BLaER1 (cell line): ENCODE measurements around the gene INSC.
A peak's percentile ranks its signal among the peaks of the same experiment; 100 is the strongest.

Experiments
- H3K27ac ChIP-seq: shearing (Covaris generic); formaldehyde crosslinking; 2 replicates; pipeline ENCODE4 v1.8.1; 2022
- H3K27me3 ChIP-seq: shearing (Covaris generic); formaldehyde crosslinking; 2 replicates; pipeline ENCODE4 v1.8.1; 2022
- H3K36me3 ChIP-seq: shearing (Covaris generic); formaldehyde crosslinking; 2 replicates; pipeline ENCODE4 v1.8.1; 2022
- H3K4me1 ChIP-seq: shearing (Covaris generic); formaldehyde crosslinking; 2 replicates; pipeline ENCODE4 v1.8.1; 2022
- H3K4me2 ChIP-seq: shearing (Covaris generic); formaldehyde crosslinking; 2 replicates; pipeline ENCODE4 v1.8.1; 2022
- H3K4me3 ChIP-seq: shearing (Covaris generic); formaldehyde crosslinking; 2 replicates; pipeline ENCODE4 v1.8.1; 2022
- H3K9ac ChIP-seq: shearing (Covaris generic); formaldehyde crosslinking; 2 replicates; pipeline ENCODE4 v1.8.1; 2022
- H3K9me3 ChIP-seq: shearing (Covaris generic); formaldehyde crosslinking; 2 replicates; pipeline ENCODE4 v1.8.1; 2022
- H4K20me1 ChIP-seq: shearing (Covaris generic); formaldehyde crosslinking; 2 replicates; pipeline ENCODE4 v1.8.1; 2022
- Cebpa-rat ChIP-seq: shearing (Covaris generic); IDR thresholded peaks from 2 replicates; pipeline ENCODE4 v1.8.1; 2022

Gene INSC

DNA sequence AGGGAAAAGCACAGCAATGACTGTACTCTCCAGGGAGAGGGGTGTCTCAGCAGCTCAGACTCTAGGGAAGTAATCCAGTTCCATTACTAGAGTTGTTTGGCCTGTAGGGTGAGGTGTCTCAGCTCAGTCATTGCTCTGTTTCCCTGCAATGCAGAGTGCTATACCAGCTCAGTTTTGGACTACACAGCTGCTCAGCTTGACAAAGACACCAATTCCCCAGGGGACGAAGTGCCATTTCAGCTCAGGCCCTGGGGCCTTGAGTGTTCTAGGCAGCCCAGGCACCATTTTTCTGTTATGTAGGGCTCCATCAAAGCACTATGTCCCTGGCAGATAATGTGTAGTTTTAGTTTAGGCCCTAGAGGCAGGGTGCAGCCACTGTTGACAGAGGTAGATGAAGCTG is 23.1 kb upstream of the INSC start:
- Histone ChIP-seq H3K36me3 (no peaks in the 10 kb centered on the region), H3K27me3 (no peaks in the 10 kb centered on the region), H3K4me3 (no peak overlapping the region), H3K9me3 (no peaks in the 10 kb centered on the region), H3K27ac (no peak overlapping the region), H3K9ac (no peak overlapping the region), H3K4me1 (peaks cover 11% of the 10 kb centered on the region), H3K4me2 (peak overlapping the region; percentile 35), H4K20me1 (no peaks in the 10 kb centered on the region)
- no peak for TF ChIP-seq Cebpa-rat

DNA sequence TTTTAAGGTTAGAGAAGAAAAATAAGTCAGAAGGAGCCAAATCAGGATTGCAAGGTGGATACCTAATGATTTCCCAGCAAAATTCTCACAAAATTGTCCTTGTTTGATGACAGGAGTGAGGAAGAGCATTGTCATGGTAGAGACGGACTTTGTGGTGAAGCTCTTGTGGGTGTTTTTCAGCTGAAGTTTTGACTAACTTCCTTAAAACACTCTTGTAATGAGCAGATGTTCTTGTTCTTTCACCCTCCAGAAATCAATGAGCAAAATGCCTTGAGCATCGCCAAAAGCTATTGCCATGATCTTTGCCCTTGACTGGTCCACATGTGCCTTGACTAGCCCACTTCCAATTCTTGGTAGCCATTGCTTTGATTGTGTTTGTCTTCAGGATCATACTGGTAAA is 21.3 kb upstream of the INSC start:
- H3K4me1 ChIP-seq: peaks cover 11% of the 10 kb centered on the region
- H3K36me3 ChIP-seq: no peaks in the 10 kb centered on the region
- no peaks in the 10 kb centered on the region for H3K27me3 ChIP-seq
- H3K9ac ChIP-seq: no peak overlapping the region
- H3K9me3 ChIP-seq: no peaks in the 10 kb centered on the region
- no peak for TF ChIP-seq Cebpa-rat
- no peak overlapping the region for H3K4me2 ChIP-seq
- H3K27ac ChIP-seq: no peak overlapping the region
- no peak overlapping the region for H3K4me3 ChIP-seq
- H4K20me1 ChIP-seq: no peaks in the 10 kb centered on the region

DNA sequence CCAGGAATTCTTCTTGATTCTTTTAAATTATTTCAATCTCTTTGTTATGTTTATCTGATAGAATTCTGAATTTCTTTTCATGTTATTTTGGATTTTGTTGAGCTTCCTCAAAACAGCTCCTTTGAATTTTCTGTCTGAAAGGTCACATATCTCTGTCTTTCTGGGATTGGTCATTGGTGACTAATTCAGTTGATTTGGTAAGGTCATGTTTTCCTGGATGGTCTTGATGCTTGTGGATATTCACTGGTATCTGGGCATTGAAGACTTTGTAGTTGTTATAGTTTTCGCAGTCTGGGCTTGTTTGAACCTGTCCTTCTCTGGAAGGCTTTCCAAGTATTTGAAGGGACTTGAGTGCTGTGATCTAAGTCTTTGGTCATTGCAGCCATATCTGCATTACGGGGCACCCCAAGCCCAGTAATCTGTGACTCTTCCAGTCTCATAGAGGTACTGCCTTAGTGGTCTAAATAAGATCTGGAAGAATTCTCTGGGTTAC is 18.9 kb upstream of the INSC start:
- Histone ChIP-seq H3K4me2 (no peak overlapping the region), H3K9ac (no peak overlapping the region), H3K9me3 (no peaks in the 10 kb centered on the region), H3K4me3 (no peak overlapping the region), H3K27ac (no peak overlapping the region), H3K36me3 (no peaks in the 10 kb centered on the region), H3K4me1 (peaks cover 11% of the 10 kb centered on the region), H4K20me1 (no peaks in the 10 kb centered on the region), H3K27me3 (no peaks in the 10 kb centered on the region)
- TF ChIP-seq Cebpa-rat: no peak

DNA sequence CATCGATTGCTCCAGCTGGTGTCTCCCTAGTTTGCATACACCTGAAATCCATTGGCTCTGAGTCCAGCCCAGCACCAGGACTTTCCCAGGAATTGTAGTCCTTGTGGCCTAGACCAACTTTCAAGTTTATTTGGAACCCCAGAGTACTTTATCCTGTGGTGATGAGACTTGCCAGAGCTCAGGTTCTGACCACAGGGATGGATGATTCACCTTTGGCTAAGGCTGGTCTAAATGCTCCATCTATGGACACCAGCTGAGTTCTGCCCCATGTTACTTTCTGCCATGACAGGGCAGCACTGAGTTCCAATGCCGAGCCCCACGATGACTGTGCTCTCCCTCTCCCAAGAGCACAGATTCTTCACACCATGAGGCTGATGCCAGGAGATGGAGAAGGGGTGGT is 17.3 kb upstream of the INSC start:
- Histone ChIP-seq H3K27ac (no peak overlapping the region), H3K4me2 (no peak overlapping the region), H3K36me3 (no peaks in the 10 kb centered on the region), H3K4me3 (no peak overlapping the region), H3K4me1 (no peaks in the 10 kb centered on the region), H3K9me3 (no peaks in the 10 kb centered on the region), H3K9ac (no peak overlapping the region), H4K20me1 (no peaks in the 10 kb centered on the region), H3K27me3 (no peaks in the 10 kb centered on the region)
- no peak for TF ChIP-seq Cebpa-rat

DNA sequence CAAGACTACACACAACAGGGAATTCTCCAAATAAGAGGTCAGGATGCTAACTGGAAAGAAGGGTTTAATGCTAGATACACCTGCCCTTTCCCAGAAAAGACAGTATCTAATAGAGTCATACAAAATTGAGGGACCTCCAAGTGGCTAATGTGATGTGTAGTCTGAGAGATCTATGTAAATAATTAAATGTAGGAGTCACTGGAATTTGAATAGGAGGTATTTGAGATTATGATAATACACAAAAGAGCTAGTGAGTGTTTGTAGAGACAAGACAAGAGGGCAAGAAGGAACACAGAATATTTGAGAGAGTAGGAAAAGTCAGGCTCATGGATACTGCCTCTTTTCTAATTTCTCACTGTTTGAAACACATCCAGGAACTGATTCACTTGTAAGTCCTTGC is 15.5 kb upstream of the INSC start:
- Histone ChIP-seq H4K20me1 (no peaks in the 10 kb centered on the region), H3K36me3 (no peaks in the 10 kb centered on the region), H3K27ac (no peak overlapping the region), H3K9me3 (peaks cover 11% of the 10 kb centered on the region), H3K4me3 (no peak overlapping the region), H3K9ac (no peak overlapping the region), H3K4me1 (no peaks in the 10 kb centered on the region), H3K27me3 (no peaks in the 10 kb centered on the region), H3K4me2 (no peak overlapping the region)
- no peak for TF ChIP-seq Cebpa-rat

DNA sequence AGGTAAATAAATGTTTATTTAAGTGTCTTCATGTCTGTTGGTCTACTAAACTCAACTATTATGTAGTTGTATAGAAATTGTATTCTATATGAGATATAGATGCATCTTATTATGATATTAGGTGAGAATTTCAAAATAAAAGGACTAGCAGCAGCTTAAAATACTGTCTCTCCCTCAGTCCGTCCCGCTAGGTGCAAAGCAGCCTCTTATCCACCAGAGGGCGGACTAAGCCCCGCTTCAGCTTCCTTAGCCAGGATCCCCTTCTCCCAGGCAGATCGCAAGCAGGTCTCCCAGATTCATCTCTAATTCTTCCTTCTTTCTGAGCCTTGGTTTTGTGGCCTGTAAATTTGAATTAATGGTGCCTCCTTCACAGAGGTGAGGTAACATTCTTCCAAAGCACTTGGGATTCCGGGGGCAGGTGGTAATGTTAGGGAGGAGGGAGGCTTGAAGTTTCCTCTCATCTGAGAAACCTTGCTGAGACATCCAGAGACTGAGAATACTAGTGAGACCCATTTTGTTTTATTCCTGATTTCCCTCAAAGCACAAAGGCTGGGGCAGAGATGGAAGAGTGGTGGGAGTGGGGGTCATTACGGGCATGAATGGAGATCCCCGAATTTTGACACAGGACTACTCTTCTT is 13.5 kb upstream of the INSC start:
- Histone ChIP-seq H3K9me3 (peaks cover 19% of the 10 kb centered on the region), H4K20me1 (no peaks in the 10 kb centered on the region), H3K4me3 (no peak overlapping the region), H3K36me3 (no peaks in the 10 kb centered on the region), H3K4me2 (no peak overlapping the region), H3K27ac (no peak overlapping the region), H3K4me1 (peaks cover 9% of the 10 kb centered on the region), H3K27me3 (no peaks in the 10 kb centered on the region), H3K9ac (no peak overlapping the region)
- TF ChIP-seq Cebpa-rat: no peak

DNA sequence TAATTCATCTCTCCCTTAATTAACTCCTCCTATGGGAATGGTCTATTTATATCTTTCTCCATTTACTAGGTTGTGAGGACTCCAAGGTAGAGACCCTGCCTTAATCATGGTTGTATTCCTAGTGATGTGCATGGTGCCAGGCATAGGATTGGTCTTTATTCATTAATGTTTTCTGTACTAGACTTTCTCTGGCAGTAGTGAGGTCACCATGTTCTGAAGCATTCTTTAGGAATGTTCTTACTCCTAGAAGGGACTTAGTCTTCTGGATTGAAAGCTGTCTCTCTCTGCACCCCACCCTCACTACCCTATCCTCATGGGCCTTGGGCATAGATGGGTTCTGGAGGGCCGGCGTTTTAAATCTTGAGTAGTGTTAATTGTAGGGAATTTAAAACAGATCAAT is 10.6 kb upstream of the INSC start:
- no peak overlapping the region for H3K4me3 ChIP-seq
- no peaks in the 10 kb centered on the region for H3K36me3 ChIP-seq
- no peak overlapping the region for H3K27ac ChIP-seq
- no peak overlapping the region for H3K9ac ChIP-seq
- no peaks in the 10 kb centered on the region for H3K27me3 ChIP-seq
- peaks cover 19% of the 10 kb centered on the region for H3K9me3 ChIP-seq
- H4K20me1 ChIP-seq: no peaks in the 10 kb centered on the region
- no peak for TF ChIP-seq Cebpa-rat
- H3K4me1 ChIP-seq: peaks cover 39% of the 10 kb centered on the region
- no peak overlapping the region for H3K4me2 ChIP-seq

DNA sequence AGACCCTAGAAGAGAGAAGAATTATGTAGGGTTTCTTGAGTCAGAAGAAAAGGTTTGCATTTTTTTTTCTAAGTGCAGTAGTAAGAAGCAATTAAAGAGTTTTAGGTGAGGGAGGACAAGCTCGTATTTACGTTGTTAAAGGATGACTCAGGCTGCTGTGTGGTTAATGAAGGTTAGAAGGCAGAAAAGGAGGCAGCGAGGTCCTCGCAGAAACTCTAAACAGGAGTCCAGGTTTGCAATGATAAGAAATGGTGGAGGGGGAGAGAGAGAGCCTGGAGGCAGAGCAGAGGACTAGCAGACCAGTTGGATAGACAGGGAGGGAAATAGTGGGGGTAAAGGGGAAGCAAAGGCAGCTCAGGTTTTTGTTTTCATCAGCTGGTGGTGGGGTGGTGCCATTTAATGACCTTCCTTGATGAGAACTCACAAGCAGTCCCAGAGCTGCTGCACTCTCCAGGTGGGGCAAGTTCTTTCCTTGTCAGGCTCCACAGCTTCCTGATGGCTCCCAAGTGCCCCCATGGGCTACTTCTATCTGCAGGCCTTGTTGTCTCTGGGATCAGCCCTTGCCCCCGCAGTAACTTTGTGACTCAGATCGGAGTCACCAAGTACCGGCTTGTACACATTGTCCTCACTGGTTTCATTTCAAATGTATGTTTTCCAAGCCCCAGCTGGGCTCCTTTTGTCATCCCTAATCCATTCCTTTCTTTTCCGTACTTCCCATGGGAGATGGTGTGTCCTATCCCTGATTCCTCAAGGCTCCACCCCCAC is 8.3 kb upstream of the INSC start:
- H3K9ac ChIP-seq: no peak overlapping the region
- no peak for TF ChIP-seq Cebpa-rat
- H3K4me3 ChIP-seq: no peak overlapping the region
- no peaks in the 10 kb centered on the region for H3K27me3 ChIP-seq
- peaks cover 19% of the 10 kb centered on the region for H3K9me3 ChIP-seq
- H3K4me2 ChIP-seq: peak overlapping the region; percentile 16; the same call in 1 of the 2 replicates
- H3K4me1 ChIP-seq: peaks cover 61% of the 10 kb centered on the region
- H4K20me1 ChIP-seq: no peaks in the 10 kb centered on the region
- H3K27ac ChIP-seq: 0 out of 2 replicates have a peak overlapping the region, but pooled peaks have one; percentile 38
- no peaks in the 10 kb centered on the region for H3K36me3 ChIP-seq

DNA sequence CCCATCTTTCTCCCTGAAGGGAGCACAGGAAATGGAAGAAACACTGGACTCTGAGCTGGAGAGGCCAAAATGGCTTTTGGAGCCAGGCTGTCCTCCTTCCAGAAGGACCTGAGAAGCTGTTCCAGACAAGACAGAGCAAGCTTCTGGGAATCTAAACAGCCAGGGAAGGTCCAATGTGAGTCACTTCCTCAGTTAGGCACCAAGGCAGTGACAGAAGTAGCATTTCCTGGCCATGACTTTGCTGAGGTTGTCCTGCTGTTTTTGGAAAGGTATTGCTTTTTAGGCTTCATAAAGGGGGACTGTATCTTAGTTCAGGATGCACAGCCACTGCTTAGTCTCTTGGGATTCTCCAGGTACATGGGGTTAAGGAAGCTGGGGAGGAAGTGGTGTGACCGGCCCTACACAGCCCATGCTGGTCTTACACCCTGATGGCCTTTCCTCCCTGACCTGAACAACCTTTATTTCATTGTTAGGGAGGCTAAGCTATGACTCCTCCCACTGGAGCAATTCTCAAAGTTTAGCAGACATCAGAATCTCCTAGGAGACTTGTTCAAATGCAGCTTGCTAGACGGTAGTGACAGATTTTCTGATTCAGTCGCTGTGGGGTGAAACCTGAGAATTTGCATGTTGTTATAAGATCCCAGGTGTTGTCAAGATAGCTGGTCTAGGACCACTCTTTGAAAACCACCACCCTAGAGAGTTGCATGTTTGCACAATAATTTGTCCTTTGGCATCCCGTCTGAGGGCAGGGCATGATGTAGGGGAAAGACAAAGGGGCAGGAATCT is 6.8 kb upstream of the INSC start:
- Histone ChIP-seq H3K4me2 (peak overlapping the region; percentile 97), H4K20me1 (no peaks in the 10 kb centered on the region), H3K36me3 (no peaks in the 10 kb centered on the region), H3K4me3 (no peak overlapping the region), H3K27ac (peak overlapping the region; percentile 38), H3K27me3 (no peaks in the 10 kb centered on the region), H3K9me3 (peaks cover 18% of the 10 kb centered on the region), H3K9ac (no peak overlapping the region), H3K4me1 (peaks cover 76% of the 10 kb centered on the region)
- no peak for TF ChIP-seq Cebpa-rat
